ENCODE measurements around the gene SLC66A1. TPM values are rescaled to one million over a fixed set of nuclear protein-coding genes. Genes with fewer than 3 reads are reported as not detected.
A peak's percentile ranks its signal among the peaks of the same experiment; 100 is the strongest.

SLC66A1 gene
- total RNA-seq, 4 donors from 2014 or later, result 19.1 to 53.9 (median 35.3) TPM

DNA sequence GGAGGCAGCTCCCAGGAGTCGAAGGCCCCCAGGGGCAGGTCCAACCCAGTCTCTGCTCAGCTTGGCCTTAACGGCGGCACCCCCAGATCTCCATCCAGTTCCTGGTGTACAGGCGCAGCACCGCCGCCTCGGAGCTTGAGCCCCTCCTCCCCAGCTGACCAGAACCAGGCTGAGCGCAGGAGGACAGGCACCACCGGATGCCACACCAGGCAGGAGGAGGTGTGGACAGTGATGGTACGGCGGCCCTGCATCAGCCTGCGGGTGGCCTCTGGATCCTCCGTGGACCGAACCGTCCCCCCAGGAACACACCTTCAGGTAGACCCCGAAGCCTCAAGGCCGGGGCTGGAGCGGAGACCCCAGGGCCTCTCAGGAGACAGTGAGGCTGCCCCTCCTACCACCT lies 16.4 kb downstream of the SLC66A1 start:
- Histone ChIP-seq H3K4me3 (no peak overlapping the region), H3K9me3 (no peaks in the 10 kb centered on the region), H3K27me3 (no peaks in the 10 kb centered on the region), H3K27ac (no peak overlapping the region), H3K4me1 (no peaks in the 10 kb centered on the region), H3K36me3 (peaks cover 0 to 5% (median 2%) of the 10 kb centered on the region in 4 donors)
- WGBS, 2 donors (ENCODE audit: low coverage in 1 of 2), result 96% methylated on average over 18 of the region's 18 CpGs; no CpG with 5 or more reads in 1 of the 2 donors
- no peak for DNase-seq
- intact Hi-C loops (cut with DNase I; ENCODE audit: low total_unique reads) (no loop called here), in situ Hi-C loops (cut with MboI; ENCODE audit: low pct_ligation_motif_present in 1 of 4, low pct_unique_long_range_greater_than_20kb in 1 of 4, low sequenced_read_pairs in 3 of 4) (no loop called here)
- TF ChIP-seq EP300 (IDR thresholded peaks at IDR 0.05; ENCODE audit: low read depth) (no peak), POLR2A (IDR thresholded peaks at IDR 0.05) (no peak), POLR2AphosphoS5 (IDR thresholded peaks at IDR 0.05) (peak in 1 of 3 donors; percentile 23)
- TF ChIP-seq, protein P1, sequence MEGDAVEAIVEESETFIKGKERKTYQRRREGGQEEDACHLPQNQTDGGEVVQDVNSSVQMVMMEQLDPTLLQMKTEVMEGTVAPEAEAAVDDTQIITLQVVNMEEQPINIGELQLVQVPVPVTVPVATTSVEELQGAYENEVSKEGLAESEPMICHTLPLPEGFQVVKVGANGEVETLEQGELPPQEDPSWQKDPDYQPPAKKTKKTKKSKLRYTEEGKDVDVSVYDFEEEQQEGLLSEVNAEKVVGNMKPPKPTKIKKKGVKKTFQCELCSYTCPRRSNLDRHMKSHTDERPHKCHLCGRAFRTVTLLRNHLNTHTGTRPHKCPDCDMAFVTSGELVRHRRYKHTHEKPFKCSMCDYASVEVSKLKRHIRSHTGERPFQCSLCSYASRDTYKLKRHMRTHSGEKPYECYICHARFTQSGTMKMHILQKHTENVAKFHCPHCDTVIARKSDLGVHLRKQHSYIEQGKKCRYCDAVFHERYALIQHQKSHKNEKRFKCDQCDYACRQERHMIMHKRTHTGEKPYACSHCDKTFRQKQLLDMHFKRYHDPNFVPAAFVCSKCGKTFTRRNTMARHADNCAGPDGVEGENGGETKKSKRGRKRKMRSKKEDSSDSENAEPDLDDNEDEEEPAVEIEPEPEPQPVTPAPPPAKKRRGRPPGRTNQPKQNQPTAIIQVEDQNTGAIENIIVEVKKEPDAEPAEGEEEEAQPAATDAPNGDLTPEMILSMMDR (IDR thresholded peaks at IDR 0.05), result no peak

DNA sequence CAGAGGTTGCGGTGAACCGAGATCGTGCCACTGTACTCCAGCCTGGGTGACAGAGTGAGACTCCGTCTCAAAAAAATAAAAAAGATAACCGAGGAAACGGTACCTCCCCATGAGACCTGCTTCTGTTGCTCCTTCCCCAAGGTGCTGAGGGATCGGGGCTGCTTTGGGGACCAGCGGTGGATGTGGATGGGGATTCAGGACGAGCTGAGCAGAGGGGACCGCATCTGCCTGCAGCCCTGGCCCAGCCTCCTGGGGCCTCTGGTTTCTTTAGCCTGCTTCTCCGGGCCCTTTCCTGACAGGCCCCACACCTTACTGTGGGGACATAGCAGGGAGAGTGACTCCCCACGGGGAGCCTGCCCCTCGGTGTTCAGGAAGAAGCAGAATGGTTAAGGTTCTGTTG lies 17.1 kb downstream of the SLC66A1 start:
- peaks cover 0 to 5% (median 2%) of the 10 kb centered on the region in 4 donors for H3K36me3 ChIP-seq
- H3K9me3 ChIP-seq, result no peaks in the 10 kb centered on the region
- no peaks in the 10 kb centered on the region for H3K27me3 ChIP-seq
- intact Hi-C loops (cut with DNase I; ENCODE audit: low total_unique reads) (no loop called here), in situ Hi-C loops (cut with MboI; ENCODE audit: low pct_ligation_motif_present in 1 of 4, low pct_unique_long_range_greater_than_20kb in 1 of 4, low sequenced_read_pairs in 3 of 4) (no loop called here)
- no peak for DNase-seq
- H3K4me1 ChIP-seq, result no peaks in the 10 kb centered on the region
- no peak for TF ChIP-seq EP300 (IDR thresholded peaks at IDR 0.05; ENCODE audit: low read depth)
- TF ChIP-seq POLR2A (IDR thresholded peaks at IDR 0.05), result no peak
- TF ChIP-seq POLR2AphosphoS5 (IDR thresholded peaks at IDR 0.05), result no peak
- TF ChIP-seq, protein P1 (IDR thresholded peaks at IDR 0.05), result no peak
- WGBS, 2 donors (ENCODE audit: low coverage in 1 of 2), result 88 to 95% methylated on average over 4 to 13 of the region's 13 CpGs
- H3K4me3 ChIP-seq, result no peak overlapping the region
- no peak overlapping the region for H3K27ac ChIP-seq

DNA sequence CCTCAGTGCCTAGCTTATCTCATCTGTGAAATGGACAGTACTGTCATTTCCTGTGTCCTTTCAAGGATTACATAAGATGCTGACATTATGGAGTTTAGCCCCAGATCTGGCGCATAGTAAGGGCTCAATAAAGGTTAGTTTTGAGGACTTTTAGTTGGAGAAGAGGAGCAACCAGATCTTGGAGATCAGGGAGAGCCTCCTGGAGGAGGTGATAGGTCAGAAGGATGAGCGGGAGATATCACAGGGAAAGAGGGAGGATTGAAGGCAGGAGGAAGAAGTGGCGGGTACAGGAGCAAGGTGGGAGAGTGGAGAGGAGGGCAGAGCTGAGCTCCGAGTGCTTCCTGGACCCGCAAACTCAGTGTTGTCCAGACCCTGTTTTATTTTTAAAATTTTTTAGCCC lies 17.5 kb downstream of the SLC66A1 start:
- intact Hi-C loops (cut with DNase I; ENCODE audit: low total_unique reads), result no loop called here
- no peaks in the 10 kb centered on the region for H3K4me1 ChIP-seq
- 93 to 94% methylated on average over 4 to 5 of the region's 5 CpGs for WGBS, 2 donors (ENCODE audit: low coverage in 1 of 2)
- peaks cover 0 to 5% (median 2%) of the 10 kb centered on the region in 4 donors for H3K36me3 ChIP-seq
- no peak for TF ChIP-seq POLR2AphosphoS5 (IDR thresholded peaks at IDR 0.05)
- no peak for TF ChIP-seq POLR2A (IDR thresholded peaks at IDR 0.05)
- TF ChIP-seq, protein P1 (IDR thresholded peaks at IDR 0.05), result no peak
- no peak for TF ChIP-seq EP300 (IDR thresholded peaks at IDR 0.05; ENCODE audit: low read depth)
- DNase-seq, result no peak
- in situ Hi-C loops (cut with MboI; ENCODE audit: low pct_ligation_motif_present in 1 of 4, low pct_unique_long_range_greater_than_20kb in 1 of 4, low sequenced_read_pairs in 3 of 4), result no loop called here
- H3K9me3 ChIP-seq, result no peaks in the 10 kb centered on the region
- H3K4me3 ChIP-seq, result no peak overlapping the region
- H3K27ac ChIP-seq, result no peak overlapping the region
- no peaks in the 10 kb centered on the region for H3K27me3 ChIP-seq

DNA sequence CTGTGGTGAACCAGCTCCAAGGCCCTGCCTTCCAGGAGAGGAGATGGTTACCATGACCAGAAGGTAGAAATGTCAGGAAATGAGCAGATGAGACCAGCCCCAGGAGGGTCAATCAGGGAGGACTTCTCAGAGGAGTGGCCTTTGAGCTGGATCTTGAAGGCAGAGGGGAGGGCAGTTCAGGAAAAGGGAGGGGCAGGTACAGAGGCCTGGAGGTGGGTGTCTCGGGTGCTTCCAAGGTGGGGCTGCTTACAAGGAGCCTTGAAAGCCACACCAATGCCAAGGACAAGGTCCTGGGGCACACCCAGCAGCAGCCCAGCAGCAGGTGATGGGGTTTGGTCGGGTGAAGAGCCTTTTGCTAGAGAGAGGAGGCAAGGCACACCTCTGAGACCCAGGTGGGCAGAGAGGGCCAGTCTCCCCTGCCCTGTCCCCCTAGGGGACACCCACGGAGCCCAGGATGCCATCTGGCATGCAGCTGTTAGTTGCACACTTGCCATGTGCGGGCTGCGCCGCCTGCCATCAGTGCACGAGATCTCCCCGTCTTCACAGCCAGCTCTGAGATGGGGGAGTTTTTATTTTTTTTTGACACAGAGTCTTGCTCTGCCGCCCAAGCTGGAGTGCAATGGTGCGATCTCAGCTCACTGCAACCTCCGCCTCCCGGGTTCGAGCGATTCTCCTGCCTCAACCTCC lies 18.5 kb downstream of the SLC66A1 start:
- Histone ChIP-seq H3K36me3 (peaks cover 0 to 5% (median 2%) of the 10 kb centered on the region in 4 donors), H3K9me3 (no peaks in the 10 kb centered on the region), H3K4me1 (no peaks in the 10 kb centered on the region), H3K27me3 (no peaks in the 10 kb centered on the region), H3K27ac (no peak overlapping the region), H3K4me3 (no peak overlapping the region)
- WGBS, 2 donors (ENCODE audit: low coverage in 1 of 2), result 91% methylated on average over 13 of the region's 14 CpGs; no CpG with 5 or more reads in 1 of the 2 donors
- in situ Hi-C loops (cut with MboI; ENCODE audit: low pct_ligation_motif_present in 1 of 4, low pct_unique_long_range_greater_than_20kb in 1 of 4, low sequenced_read_pairs in 3 of 4) (no loop called here), intact Hi-C loops (cut with DNase I; ENCODE audit: low total_unique reads) (no loop called here)
- no peak for DNase-seq
- no peak for TF ChIP-seq POLR2AphosphoS5 (IDR thresholded peaks at IDR 0.05)
- no peak for TF ChIP-seq EP300 (IDR thresholded peaks at IDR 0.05; ENCODE audit: low read depth)
- TF ChIP-seq POLR2A (IDR thresholded peaks at IDR 0.05), result no peak
- TF ChIP-seq, protein P1 (IDR thresholded peaks at IDR 0.05), result no peak
